MM.1S (cell line): ENCODE data around the gene NLRP11.

ENCODE experiments used
- EZH2 ChIP-seq: fragments of 300-600 bp; sonication (generic); optimal IDR thresholded peaks from 2 replicates; pipeline ENCODE3; 2017; ENCODE audit warnings: low read depth, mild to moderate bottlenecking, antibody characterized with exemption, low read length, mixed read lengths
- TF ChIP-seq, protein P1 (sequence below): fragments of 300-600 bp; sonication (generic); IDR thresholded peaks from 2 replicates; pipeline ENCODE4 v1.5.1; 2016; ENCODE audit warnings: antibody characterized with exemption, low read length, mixed read lengths

DNA sequence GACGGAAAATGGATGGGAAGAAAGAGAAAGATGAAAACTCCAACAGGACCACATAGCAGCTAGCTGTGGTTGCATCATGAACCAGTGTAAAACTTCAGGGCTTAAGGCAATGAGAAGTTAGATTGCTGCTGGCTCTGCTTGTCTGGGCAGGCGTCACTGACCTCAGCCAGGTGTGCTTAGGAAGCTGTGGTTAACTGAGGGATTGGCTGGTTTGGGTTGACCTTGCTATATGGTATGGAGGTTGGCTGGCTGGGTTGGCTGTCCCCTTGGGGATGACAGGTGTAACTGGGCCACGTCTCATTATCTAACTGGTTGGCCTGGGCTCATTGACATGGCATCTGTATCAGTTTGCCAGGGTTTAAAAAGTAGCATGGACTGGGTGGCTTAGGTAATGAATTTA lies 45.4 kb upstream of the NLRP11 start:
- TF ChIP-seq, protein P1, sequence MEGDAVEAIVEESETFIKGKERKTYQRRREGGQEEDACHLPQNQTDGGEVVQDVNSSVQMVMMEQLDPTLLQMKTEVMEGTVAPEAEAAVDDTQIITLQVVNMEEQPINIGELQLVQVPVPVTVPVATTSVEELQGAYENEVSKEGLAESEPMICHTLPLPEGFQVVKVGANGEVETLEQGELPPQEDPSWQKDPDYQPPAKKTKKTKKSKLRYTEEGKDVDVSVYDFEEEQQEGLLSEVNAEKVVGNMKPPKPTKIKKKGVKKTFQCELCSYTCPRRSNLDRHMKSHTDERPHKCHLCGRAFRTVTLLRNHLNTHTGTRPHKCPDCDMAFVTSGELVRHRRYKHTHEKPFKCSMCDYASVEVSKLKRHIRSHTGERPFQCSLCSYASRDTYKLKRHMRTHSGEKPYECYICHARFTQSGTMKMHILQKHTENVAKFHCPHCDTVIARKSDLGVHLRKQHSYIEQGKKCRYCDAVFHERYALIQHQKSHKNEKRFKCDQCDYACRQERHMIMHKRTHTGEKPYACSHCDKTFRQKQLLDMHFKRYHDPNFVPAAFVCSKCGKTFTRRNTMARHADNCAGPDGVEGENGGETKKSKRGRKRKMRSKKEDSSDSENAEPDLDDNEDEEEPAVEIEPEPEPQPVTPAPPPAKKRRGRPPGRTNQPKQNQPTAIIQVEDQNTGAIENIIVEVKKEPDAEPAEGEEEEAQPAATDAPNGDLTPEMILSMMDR: no peak
- no peak for TF ChIP-seq EZH2
